ENCODE data around the gene ATP2A1. TPM values are rescaled to one million over a fixed set of nuclear protein-coding genes. Genes with fewer than 3 reads are reported as not detected.

The ATP2A1 gene
- total and polyA plus RNA-seq, 2 experiments from 2014 or later, result 0.13 to 2.3 TPM

DNA sequence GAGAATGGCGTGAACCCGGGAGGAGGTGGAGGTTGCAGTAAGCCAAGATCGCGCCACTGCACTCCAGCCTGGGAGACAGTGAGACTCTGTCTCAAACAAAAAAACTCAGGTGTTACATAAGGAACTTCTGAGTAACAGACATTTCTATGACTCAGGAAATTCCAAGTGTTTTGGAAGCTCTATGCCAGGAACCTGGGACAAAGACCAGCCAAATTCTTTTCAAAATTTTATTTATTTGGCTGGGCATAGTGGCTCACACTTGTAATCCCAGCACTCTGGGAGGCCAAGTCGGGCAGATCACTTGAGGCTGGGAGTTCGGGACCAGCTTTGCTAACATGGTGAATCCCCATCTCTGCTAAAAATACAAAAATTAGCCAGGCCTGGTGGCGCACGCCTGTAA, 19.9 kb upstream of the ATP2A1 start:
- Histone ChIP-seq H3K36me3 (replicated peaks; ENCODE audit: insufficient read depth, low read depth) (no peaks in the 10 kb centered on the region), H3K79me2 (peaks cover 11% of the 10 kb centered on the region), H3K9me3 (ENCODE audit: low read depth) (no peaks in the 10 kb centered on the region), H3K4me3 (no peak overlapping the region), H3K27me3 (no peaks in the 10 kb centered on the region), H3K27ac (no peak overlapping the region), H3K4me2 (no peak overlapping the region), H3K4me1 (ENCODE audit: insufficient read depth) (peaks cover 4% of the 10 kb centered on the region), H4K20me1 (ENCODE audit: insufficient read depth, poor library complexity, severe bottlenecking) (no peaks in the 10 kb centered on the region), H2AFZ (no peak overlapping the region), H3K9me2 (replicated peaks; ENCODE audit: insufficient read depth) (no peaks in the 10 kb centered on the region)
- 96% methylated on average over 8 of the region's 8 CpGs for WGBS (ENCODE audit: low lambda C conversion rate, missing lambda C conversion rate)
- DNase-seq (ENCODE audit: low spot score), result no peak
- TF ChIP-seq EZH2 (IDR thresholded peaks at IDR 0.05; ENCODE audit: borderline replicate concordance), result no peak
- no peak for TF ChIP-seq EZH2phosphoT487 (IDR thresholded peaks at IDR 0.05; ENCODE audit: low read depth, severe bottlenecking, unreplicated experiment)
- TF ChIP-seq, protein P1, sequence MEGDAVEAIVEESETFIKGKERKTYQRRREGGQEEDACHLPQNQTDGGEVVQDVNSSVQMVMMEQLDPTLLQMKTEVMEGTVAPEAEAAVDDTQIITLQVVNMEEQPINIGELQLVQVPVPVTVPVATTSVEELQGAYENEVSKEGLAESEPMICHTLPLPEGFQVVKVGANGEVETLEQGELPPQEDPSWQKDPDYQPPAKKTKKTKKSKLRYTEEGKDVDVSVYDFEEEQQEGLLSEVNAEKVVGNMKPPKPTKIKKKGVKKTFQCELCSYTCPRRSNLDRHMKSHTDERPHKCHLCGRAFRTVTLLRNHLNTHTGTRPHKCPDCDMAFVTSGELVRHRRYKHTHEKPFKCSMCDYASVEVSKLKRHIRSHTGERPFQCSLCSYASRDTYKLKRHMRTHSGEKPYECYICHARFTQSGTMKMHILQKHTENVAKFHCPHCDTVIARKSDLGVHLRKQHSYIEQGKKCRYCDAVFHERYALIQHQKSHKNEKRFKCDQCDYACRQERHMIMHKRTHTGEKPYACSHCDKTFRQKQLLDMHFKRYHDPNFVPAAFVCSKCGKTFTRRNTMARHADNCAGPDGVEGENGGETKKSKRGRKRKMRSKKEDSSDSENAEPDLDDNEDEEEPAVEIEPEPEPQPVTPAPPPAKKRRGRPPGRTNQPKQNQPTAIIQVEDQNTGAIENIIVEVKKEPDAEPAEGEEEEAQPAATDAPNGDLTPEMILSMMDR (IDR thresholded peaks at IDR 0.05; ENCODE audit: poor library complexity), result no peak

DNA sequence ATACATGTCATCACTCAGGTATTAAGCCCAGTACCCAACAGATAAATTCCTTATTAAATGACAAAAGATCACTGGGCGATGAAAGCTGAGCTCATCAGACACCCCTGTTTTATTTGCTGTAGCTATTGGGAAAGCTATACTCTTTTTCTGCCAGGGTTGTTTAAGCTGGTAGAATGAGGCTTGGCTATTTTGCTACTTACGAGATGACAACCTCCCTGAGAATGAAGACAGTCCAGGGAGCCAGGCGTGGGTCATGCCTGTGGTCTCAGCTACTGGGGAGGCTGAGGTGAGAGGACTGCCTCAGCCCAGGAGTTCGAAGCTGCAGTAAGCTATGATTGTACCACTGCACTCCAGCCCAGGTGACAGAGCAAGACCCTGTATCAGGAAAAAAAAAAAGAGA, 19.0 kb upstream of the ATP2A1 start:
- Histone ChIP-seq H4K20me1 (ENCODE audit: insufficient read depth, poor library complexity, severe bottlenecking) (no peaks in the 10 kb centered on the region), H3K27me3 (no peaks in the 10 kb centered on the region), H3K9me2 (replicated peaks; ENCODE audit: insufficient read depth) (no peaks in the 10 kb centered on the region), H2AFZ (no peak overlapping the region), H3K36me3 (replicated peaks; ENCODE audit: insufficient read depth, low read depth) (no peaks in the 10 kb centered on the region), H3K4me3 (no peak overlapping the region), H3K9me3 (ENCODE audit: low read depth) (no peaks in the 10 kb centered on the region), H3K27ac (no peak overlapping the region), H3K79me2 (peaks cover 17% of the 10 kb centered on the region), H3K4me2 (no peak overlapping the region), H3K4me1 (ENCODE audit: insufficient read depth) (peaks cover 4% of the 10 kb centered on the region)
- DNase-seq (ENCODE audit: low spot score), result no peak
- TF ChIP-seq, protein P1 (IDR thresholded peaks at IDR 0.05; ENCODE audit: poor library complexity), result no peak
- TF ChIP-seq EZH2phosphoT487 (IDR thresholded peaks at IDR 0.05; ENCODE audit: low read depth, severe bottlenecking, unreplicated experiment), result no peak
- TF ChIP-seq EZH2 (IDR thresholded peaks at IDR 0.05; ENCODE audit: borderline replicate concordance), result no peak
- 80% methylated on average over 4 of the region's 4 CpGs for WGBS (ENCODE audit: low lambda C conversion rate, missing lambda C conversion rate)

DNA sequence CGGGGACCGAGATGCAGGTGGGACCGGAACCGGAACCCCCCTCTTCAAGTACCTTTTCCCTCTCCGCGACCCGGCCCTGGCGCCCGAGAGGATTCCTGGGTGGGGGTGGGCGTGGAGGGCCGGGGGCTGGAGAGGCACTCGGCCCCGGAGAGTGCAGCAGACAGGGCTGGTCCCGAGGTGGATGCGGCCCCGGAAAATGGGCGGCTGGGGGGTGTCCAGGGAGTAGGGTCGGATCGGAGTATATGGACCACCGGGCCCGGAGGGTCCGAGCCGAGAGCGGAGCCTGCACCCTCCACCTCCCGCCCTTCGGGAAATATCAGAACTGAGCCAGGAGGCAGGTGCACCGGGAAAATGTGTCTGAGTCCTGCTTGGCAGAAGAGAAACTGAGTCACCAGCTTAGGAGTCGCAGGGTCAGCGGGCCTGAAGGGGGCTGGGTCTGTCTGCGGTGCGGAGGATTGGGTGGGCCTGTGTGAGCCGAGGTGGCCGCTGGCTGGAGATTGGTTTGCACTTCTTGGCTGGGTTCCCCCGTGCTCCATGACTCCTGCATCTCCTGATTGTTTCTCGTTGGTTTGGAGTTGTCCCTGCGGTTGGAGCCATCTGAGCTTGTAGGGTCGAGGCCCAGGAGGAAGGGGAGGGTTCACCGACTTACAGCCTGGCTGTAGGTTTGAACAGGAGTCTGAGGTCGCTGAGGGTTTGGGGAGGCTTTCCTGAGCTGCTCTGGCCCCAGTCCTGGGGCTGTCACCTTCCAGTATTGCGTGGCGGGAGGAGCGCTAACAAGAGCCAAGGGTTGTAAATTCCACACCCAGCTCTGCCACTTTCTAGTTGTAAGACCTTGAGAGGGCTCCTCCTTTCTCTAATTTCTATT, 14.1 kb upstream of the ATP2A1 start:
- 7% methylated on average over 21 of the region's 42 CpGs for WGBS (ENCODE audit: low lambda C conversion rate, missing lambda C conversion rate)
- Histone ChIP-seq H3K27me3 (no peaks in the 10 kb centered on the region), H3K27ac (peak overlapping the region; percentile 97), H3K4me2 (peak overlapping the region; percentile 93), H4K20me1 (ENCODE audit: insufficient read depth, poor library complexity, severe bottlenecking) (peaks cover 9% of the 10 kb centered on the region), H2AFZ (peak overlapping the region; percentile 93), H3K9me2 (replicated peaks; ENCODE audit: insufficient read depth) (no peaks in the 10 kb centered on the region), H3K36me3 (replicated peaks; ENCODE audit: insufficient read depth, low read depth) (no peaks in the 10 kb centered on the region), H3K4me3 (peak overlapping the region; percentile 78), H3K4me1 (ENCODE audit: insufficient read depth) (peaks cover 13% of the 10 kb centered on the region), H3K79me2 (peaks cover 43% of the 10 kb centered on the region), H3K9me3 (ENCODE audit: low read depth) (no peaks in the 10 kb centered on the region)
- TF ChIP-seq EZH2 (IDR thresholded peaks at IDR 0.05; ENCODE audit: borderline replicate concordance), result no peak
- TF ChIP-seq, protein P1 (IDR thresholded peaks at IDR 0.05; ENCODE audit: poor library complexity), result no peak
- no peak for TF ChIP-seq EZH2phosphoT487 (IDR thresholded peaks at IDR 0.05; ENCODE audit: low read depth, severe bottlenecking, unreplicated experiment)
- DNase-seq (ENCODE audit: low spot score), result peak; percentile 60
